ENCODE measurements around the gene CRACDL.

The CRACDL gene

GRCh38 chr2:98924038-98924830 lies 11.8 kb downstream of the CRACDL start:
- DNase-seq = no peak

GRCh38 chr2:98923244-98923940 lies 12.6 kb downstream of the CRACDL start:
- DNase-seq = no peak

GRCh38 chr2:98921062-98921461 lies 15.0 kb downstream of the CRACDL start:
- DNase-seq = no peak

- no peak for DNase-seq
These were observed 19.0 kb downstream of the CRACDL start for GRCh38 chr2:98917031-98917471.

GRCh38 chr2:98915751-98916358 lies 20.2 kb downstream of the CRACDL start:
- no peak for DNase-seq

- no peak for DNase-seq
These were observed 21.1 kb downstream of the CRACDL start for GRCh38 chr2:98914713-98915580.

GRCh38 chr2:98913916-98914712 lies 21.9 kb downstream of the CRACDL start:
- no peak for DNase-seq

- no peak for DNase-seq
These were observed 22.8 kb downstream of the CRACDL start for GRCh38 chr2:98912957-98913915.

DNA sequence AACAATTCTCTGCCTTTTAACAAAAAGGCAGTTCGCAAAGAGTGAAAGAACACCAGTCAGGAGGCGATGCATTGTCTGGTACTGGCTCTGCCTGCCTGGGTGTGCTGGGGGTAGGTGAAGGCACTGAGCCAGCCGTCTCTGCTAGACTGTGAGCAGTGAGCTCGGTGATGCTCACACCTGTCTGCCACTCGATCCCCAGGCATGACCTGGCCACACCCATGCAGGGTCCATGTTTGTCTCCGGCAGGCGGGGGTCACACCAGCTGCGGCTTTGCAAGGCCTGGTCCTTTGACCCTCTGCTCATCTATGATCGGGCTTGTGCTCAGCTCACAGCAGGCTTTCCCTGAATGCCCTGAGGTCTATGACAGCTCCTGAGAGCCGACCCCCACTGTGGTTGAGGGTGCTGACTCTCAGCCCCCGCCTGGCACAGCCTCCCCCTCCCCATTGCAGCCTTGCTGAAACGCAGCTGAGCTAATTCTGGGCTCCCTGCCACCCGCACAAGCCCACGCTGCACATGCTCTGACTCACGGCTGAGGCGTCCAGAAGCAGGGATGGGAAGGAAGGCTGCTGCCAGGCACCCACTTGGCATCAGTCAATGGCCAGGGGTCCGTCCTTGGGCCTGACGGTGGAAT lies 23.7 kb downstream of the CRACDL start:
- DNase-seq = no peak

DNA sequence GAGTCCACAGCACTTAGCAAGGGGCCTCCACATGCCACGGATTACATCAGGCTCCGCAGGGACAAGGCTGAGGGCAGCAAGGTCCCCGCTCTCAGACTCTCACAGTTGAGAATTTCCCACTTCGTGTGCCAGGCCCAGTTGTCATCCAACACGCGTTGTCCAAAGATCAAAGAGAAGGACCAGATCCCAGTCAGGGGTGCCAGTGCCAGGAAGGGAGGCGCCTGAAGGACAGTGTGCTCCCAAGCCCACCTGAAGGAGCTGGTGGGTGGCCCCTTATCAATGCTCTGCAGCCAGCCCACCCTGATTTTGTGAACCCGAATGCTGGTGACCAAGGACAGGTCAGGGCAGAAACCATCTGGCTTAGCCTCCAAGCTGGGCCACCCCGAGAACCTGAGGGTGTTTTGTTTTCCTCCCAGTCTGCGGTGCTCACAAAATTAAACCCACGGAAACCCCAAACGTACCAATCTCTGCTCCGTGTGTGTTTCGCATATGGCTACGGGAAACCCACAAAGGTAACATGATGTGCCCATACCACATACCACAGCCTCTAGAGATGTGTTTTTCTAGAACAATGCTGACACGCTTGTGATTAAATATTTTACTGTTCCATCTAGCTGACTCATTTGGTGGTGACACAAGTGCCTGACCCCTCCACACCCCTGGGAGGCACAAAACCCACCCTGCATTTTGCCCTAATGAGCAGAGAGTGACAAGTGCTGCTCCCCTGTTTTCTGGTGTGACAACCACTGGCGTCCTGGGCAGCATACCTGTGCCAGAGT lies 24.5 kb downstream of the CRACDL start:
- DNase-seq = no peak

GRCh38 chr2:98911126-98911375 lies 25.0 kb downstream of the CRACDL start:
- no peak for DNase-seq

- no peak for DNase-seq
These were observed 25.5 kb downstream of the CRACDL start for GRCh38 chr2:98910349-98911125.

DNA sequence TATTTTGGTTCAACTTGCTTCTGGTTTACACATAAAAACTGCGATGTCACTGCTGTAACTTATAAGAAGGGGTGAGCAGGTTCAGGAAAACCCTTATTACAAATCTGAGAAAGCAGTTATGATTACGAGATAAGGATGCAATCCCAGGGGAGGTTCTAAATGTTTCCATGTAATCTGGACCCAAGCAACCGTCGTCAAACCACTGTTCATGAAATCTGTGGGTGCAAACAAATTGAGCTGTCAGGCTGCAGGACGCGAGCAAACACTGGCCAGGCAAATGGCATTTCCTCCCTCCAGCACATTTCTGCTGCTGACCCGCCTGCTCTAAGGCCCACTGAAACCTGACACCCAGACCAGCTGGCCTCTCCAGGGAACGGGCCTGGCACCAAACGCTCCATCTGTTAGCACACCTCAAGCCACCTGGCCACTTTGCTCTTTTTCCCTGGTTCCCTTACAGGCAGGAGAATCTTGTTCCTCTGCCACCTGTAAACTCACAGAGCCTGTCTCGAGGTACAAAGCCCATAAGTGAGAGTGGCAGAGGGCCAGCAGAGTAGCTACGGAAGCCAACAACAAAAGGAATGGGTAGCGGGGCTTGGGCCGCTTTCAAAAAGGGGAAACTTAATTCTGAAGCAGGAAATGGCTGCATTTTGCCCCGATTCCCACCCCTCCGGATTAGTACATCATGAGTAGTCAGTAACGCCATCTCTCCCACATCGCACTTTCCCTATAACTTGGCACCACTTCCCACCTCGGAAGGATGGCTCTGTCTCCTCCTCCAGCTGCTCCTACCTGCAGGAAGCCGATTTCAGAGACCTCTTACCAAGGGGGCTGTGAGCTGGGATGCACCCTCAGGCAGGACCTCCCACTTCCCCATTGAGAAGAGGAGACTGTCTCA lies 26.5 kb downstream of the CRACDL start:
- DNase-seq = no peak

DNA sequence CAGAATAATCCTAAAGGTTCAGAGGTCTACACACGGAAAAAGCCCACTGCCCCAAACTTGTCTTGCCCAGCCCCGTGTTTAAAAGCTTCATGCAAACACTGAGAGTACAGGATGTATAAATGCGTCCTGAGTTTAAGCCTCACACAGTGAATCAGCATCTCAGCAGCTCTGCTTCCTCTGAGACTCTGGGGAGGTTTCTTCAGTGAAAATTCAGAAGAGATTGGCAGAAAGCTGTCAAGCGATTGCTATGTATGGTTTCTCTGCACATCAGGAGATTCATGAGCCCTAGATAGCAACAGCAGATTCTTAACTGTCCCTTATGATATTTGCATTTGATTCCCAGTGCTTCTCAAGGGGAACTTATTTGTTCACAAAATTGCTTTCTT lies 27.1 kb downstream of the CRACDL start:
- DNase-seq = no peak

DNA sequence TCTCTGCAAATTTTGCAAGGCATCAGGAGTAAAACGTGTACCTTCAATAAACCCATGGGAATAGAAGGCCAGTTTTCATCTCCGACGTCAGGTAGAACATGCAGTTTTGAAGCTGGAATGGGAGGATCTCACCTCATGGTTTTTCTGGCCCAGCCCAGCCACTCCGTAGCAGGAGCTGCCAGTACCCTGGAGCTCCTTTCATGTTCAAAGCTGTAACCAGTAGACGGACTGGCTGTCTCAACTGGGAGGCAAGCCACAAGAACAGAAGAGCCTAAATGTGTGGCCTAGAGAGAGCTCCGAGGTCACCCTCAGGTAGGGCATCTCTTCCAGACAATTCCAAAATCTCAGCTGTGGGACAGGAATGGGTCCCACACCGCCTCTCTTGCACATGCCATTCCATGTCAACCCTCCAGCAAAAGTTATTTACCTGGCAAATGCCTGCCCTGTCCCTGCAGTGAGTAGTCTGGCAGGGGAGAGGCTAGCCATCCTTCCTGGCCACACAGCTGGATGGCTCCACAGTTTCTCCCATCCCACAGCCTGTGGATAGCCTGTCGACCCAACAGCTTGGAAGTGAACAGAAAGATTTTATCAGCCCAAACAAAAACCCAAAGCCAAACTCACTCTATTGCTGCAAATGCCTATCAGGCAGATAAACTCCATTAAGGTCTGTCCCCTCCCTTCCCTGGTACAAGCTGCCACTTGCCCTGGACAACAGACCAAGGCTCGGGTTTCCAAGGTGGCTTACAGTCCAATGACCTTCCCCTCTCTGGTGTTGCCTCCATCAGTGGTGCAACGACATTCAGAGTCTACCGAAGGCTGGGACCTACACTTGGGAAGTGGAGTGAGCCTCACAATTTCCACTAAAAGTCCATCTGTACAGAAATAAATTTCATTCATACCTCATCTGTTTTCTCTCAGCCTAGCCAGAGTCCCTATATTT lies 27.8 kb downstream of the CRACDL start:
- no peak for DNase-seq

DNA sequence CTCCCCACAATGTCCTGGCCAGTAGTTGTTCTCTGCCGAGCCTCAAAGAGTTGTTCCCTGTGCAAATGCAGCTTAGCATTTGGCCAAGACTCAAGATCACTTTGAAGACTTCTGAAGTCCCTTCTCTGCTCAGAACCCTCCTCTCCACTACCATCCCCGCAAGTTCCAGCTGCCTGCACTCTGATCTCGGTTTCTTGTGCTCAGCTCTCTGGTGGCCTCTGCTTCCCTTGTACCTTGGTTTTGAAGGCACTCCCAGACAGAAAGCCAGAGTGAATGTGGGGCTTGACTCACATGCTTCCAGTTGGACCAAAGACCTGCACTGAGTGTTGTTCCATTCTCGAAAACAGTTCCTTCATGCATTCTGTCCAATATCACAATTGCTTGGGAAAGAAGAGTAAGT lies 28.6 kb downstream of the CRACDL start:
- no peak for DNase-seq

Measured in CD4-positive, alpha-beta T cell treated with Interleukin-17A for 1 hour (primary cell).